AG09319 (cell line): ENCODE measurements around the gene UTP25.
"Not testable (repeated sequence)": the region's sequence is repeated elsewhere in the genome, so short reads cannot be mapped to it uniquely, and the experiment has no call there.

Experiments
- DNase-seq: peaks from one replicate; pipeline ENCODE4 v3.0.0-alpha.2; 2010; ENCODE audit warnings: low read depth; ENCODE audit errors: extremely low read depth
- CTCF ChIP-seq: IDR thresholded peaks from 2 replicates; pipeline ENCODE4 v1.5.1; 2011; ENCODE audit warnings: low read depth, mild to moderate bottlenecking, inconsistent platforms, low read length, moderate library complexity

UTP25 gene

GRCh38 chr1:209893751-209894150 lies 66.0 kb downstream of the UTP25 start:
- DNase-seq: no peak
- no peak for TF ChIP-seq CTCF

GRCh38 chr1:209895709-209896108 lies 67.9 kb downstream of the UTP25 start:
- peak; percentile 29 for DNase-seq
- TF ChIP-seq CTCF: no peak

- no peak for DNase-seq
- no peak for TF ChIP-seq CTCF
Observed at GRCh38 chr1:209896346-209896745, 68.6 kb downstream of the UTP25 start.

- not testable (repeated sequence) for DNase-seq
Observed at GRCh38 chr1:209898271-209898670, 70.5 kb downstream of the UTP25 start.

- DNase-seq: not testable (repeated sequence)
Observed at GRCh38 chr1:209898851-209899250, 71.1 kb downstream of the UTP25 start.

GRCh38 chr1:209899948-209900347 lies 72.2 kb downstream of the UTP25 start:
- no peak for DNase-seq

GRCh38 chr1:209900734-209901133 lies 73.0 kb downstream of the UTP25 start:
- DNase-seq: peak; percentile 19
- no peak for TF ChIP-seq CTCF

More at GRCh38 chr1:209899948-209900347, 72.2 kb downstream of the UTP25 start:
- peak; percentile 21 for TF ChIP-seq CTCF

- no peak for DNase-seq
- no peak for TF ChIP-seq CTCF
Observed at GRCh38 chr1:209901211-209901610, 73.4 kb downstream of the UTP25 start.

- DNase-seq: not testable (repeated sequence)
Observed at GRCh38 chr1:209904774-209905173, 77.0 kb downstream of the UTP25 start.
